Measurements from ENCODE around the gene ZNF765.

Gene ZNF765

GRCh38 chr19:53365899-53366493 lies 29.0 kb upstream of the ZNF765 start:
- Histone ChIP-seq H3K27ac (ENCODE audit: extremely low read depth, low read depth, low read length) (no peak overlapping the region), H3K4me3 (ENCODE audit: low read depth, low read length) (peak overlapping the region; percentile 87), H3K4me1 (ENCODE audit: control insufficient read depth, insufficient read depth, low read length) (no peaks in the 10 kb centered on the region), H3K9me3 (ENCODE audit: control insufficient read depth, insufficient read depth, low read depth, low read length) (no peaks in the 10 kb centered on the region), H3K36me3 (ENCODE audit: control insufficient read depth in 2 of 2, insufficient read depth in 1 of 2, low read length in 2 of 2) (no peaks in the 10 kb centered on the region)
- CTCF ChIA-PET: no interaction called here
- POLR2A ChIA-PET: interaction anchor here (1.2 kb wide), 1 partner anchor 29 kb away, joined by 3 read pairs; the partner anchor contains the start of gene ZNF765
- TF ChIP-seq ZNF433 (tag by site-specific recombination; IDR thresholded peaks at IDR 0.05; ENCODE audit: low read depth) (no peak), ZNF335 (tag by site-specific recombination; conservative IDR thresholded peaks at IDR 0.05) (peak; percentile 83), ZNF416 (tag by site-specific recombination; IDR thresholded peaks at IDR 0.05) (no peak), ZNF701 (tag by site-specific recombination; IDR thresholded peaks at IDR 0.05) (no peak), ZBTB48 (tag by site-specific recombination; IDR thresholded peaks at IDR 0.05) (peak; percentile 7; the same call in 1 of the 2 replicates), ZNF324 (tag by site-specific recombination; IDR thresholded peaks at IDR 0.05) (no peak), SCRT1 (tag by site-specific recombination; IDR thresholded peaks at IDR 0.05; ENCODE audit: borderline replicate concordance) (no peak), PRDM10 (tag by site-specific recombination; IDR thresholded peaks at IDR 0.05) (no peak), GLIS2 (tag by site-specific recombination; IDR thresholded peaks at IDR 0.05) (peak; percentile 61; the same call in 1 of the 2 replicates), KLF9 (tag by site-specific recombination; IDR thresholded peaks at IDR 0.05; ENCODE audit: low read depth) (no peak), GLIS1 (tag by site-specific recombination; IDR thresholded peaks at IDR 0.05) (peak; percentile 39), ZXDB (tag by site-specific recombination; IDR thresholded peaks at IDR 0.05) (no peak), ZBTB20 (tag by site-specific recombination; IDR thresholded peaks at IDR 0.05) (peak; percentile 43; the same call in 1 of the 2 replicates), GLI2 (tag by site-specific recombination; IDR thresholded peaks at IDR 0.05; ENCODE audit: borderline replicate concordance, low read depth) (no peak), SP3 (tag by site-specific recombination; IDR thresholded peaks at IDR 0.05) (0 out of 2 replicates have a peak, but pooled peaks have one; percentile 31), ZBTB26 (tag by site-specific recombination; optimal IDR thresholded peaks at IDR 0.05) (peak; percentile 13), KLF1 (tag by site-specific recombination; IDR thresholded peaks at IDR 0.05) (peak; percentile 44; the same call in 1 of the 2 replicates)

- H3K36me3 ChIP-seq (ENCODE audit: control insufficient read depth in 2 of 2, insufficient read depth in 1 of 2, low read length in 2 of 2): peaks cover 4 to 44% of the 10 kb centered on the region in 2 experiments; a peak in 2 of 3 replicates
- CTCF ChIA-PET: no interaction called here
These were observed 22.8 kb upstream of the ZNF765 start for GRCh38 chr19:53372196-53372595.

More at GRCh38 chr19:53372196-53372595, 22.8 kb upstream of the ZNF765 start:
- no peak overlapping the region for H3K27ac ChIP-seq (ENCODE audit: extremely low read depth, low read depth, low read length)
- no peak overlapping the region for H3K4me3 ChIP-seq (ENCODE audit: low read depth, low read length)
- TF ChIP-seq ZBTB1 (tag by site-specific recombination; IDR thresholded peaks at IDR 0.05): no peak
- no peak for TF ChIP-seq ZBTB8A (tag by site-specific recombination; IDR thresholded peaks at IDR 0.05)
- no peak for TF ChIP-seq ATF2 (tag by site-specific recombination; IDR thresholded peaks at IDR 0.05; ENCODE audit: low read depth)
- no peak for TF ChIP-seq ZSCAN18 (tag by site-specific recombination; IDR thresholded peaks at IDR 0.05)
- TF ChIP-seq ZNF423 (tag by site-specific recombination; IDR thresholded peaks at IDR 0.05): no peak
- TF ChIP-seq ZNF513 (tag by site-specific recombination; IDR thresholded peaks at IDR 0.05): no peak
- TF ChIP-seq ZNF585B (tag by site-specific recombination; IDR thresholded peaks at IDR 0.05): no peak
- no peak for TF ChIP-seq SALL2 (tag by site-specific recombination; IDR thresholded peaks at IDR 0.05; ENCODE audit: borderline replicate concordance)
- TF ChIP-seq ZXDB (tag by site-specific recombination; IDR thresholded peaks at IDR 0.05): no peak
- no peak for TF ChIP-seq KLF9 (tag by site-specific recombination; IDR thresholded peaks at IDR 0.05; ENCODE audit: low read depth)
- no peak for TF ChIP-seq BCL11B (tag by site-specific recombination; IDR thresholded peaks at IDR 0.05; ENCODE audit: low read depth)
- no peak for TF ChIP-seq ZNF146 (tag by site-specific recombination; IDR thresholded peaks at IDR 0.05)
- H3K4me1 ChIP-seq (ENCODE audit: control insufficient read depth, insufficient read depth, low read length): no peaks in the 10 kb centered on the region
- no peaks in the 10 kb centered on the region for H3K9me3 ChIP-seq (ENCODE audit: control insufficient read depth, insufficient read depth, low read depth, low read length)
- POLR2A ChIA-PET: no interaction called here

Measured in HEK293 (cell line).